GM18868 (cell line): ENCODE data around the gene MAP2K7.
"Not testable (repeated sequence)": the region's sequence is repeated elsewhere in the genome, so short reads cannot be mapped to it uniquely, and the experiment has no call there.

Source experiments
- ATAC-seq: cut with Tn5 transposase; IDR thresholded peaks from one replicate; pipeline ENCODE4 v1.9.1; 2021; ENCODE audit warnings: mild to moderate bottlenecking, moderate library complexity; ENCODE audit not compliant: unreplicated experiment

The MAP2K7 gene

DNA sequence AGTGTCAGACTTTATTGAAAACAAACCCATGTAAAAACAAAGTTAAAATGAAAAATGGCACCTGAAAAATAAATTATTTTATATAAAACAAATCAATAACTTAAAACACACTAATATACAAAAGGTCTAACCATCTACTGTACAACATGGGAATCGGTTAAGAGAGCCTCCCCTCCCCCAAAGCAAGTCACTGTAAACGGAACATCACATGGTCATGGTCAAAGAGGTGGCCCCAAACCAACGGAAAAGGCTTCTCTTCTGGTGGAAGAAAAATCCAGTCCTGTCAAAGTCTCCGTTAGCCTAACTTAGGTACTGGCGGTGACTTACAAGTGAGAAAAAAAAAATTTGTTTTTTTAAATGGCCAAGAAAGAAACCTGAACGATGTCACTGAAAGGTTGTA lies 55.5 kb downstream of the MAP2K7 start:
- ATAC-seq, result no peak

DNA sequence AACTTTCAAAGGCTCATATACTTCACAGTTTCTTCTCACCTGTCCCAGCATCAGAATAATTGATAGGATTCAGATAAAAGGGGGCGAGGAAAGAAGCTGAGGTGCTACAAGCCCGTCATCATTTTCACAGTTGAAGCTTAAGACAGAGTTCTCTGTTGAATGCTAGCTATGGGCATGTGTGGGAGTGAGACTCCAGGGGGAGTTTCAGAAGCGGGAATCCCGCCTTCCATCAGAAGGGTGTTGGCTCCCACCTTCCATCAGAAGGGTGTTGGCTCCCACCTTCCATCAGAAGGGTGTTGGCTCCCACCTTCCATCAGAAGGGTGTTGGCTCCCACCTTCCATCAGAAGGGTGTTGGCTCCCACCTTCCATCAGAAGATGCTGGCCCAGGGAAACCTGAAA lies 57.4 kb downstream of the MAP2K7 start:
- not testable (repeated sequence) for ATAC-seq

DNA sequence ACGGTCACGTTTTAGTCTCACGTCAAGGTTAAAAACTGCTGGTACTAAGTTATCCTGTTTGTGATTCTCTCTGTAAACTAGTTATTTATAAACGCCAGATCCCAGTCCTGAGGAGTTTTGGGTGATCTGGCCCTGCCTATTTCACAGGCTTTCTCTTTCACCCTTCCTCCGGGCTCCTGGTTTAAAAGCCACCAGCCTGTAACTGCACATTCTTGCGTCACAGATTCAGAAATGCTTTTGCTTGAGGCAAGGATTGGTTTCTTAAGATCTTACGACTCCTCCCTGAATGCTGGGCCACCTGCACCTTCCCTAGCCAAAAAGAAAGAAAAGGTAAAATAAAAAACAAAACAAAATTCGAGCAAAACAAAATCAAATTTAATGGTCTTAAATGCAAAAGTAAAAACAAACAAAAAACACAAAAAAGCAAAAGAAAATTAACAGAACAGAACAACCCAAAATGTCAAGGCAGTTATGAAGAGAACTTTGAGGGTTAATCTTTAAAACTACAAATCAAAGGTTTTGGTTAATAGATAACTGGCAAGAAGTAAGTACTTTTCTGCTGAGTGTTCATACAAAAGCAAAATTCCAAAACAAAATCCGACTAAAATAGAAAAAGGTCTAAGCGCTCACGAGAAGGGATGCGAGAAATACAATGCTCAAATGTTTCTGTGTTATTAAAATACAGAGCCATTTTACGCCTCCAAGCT lies 58.4 kb downstream of the MAP2K7 start:
- no peak for ATAC-seq

DNA sequence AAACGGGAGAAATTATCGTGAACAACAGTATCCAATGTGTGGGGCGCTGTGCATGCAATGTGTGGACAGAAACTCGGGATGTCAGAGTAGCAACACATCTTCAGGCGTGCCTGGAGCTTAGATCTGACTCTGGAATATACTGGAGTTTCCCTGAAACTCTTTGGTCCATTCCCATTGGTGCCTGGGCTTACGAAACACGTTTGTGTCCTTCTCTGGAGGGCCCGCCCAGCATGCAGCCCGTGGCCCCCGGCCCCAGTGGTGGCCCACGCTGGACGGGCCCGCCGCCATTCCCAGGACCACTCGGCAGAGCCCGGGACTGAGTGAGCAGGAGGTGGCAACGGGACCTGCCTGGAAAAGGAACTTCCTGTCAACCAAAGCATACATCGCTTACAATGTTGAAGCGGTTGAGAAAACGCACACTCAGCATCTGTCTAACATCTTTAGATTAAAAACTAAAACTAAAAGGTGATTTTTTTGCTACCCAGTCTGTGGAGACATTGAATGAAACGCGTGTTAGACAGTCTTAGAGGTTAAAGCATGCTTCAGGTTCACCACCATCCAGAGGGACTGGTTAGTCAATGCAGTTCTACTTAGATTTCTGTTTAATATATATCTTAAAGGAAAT lies 59.1 kb downstream of the MAP2K7 start:
- no peak for ATAC-seq

DNA sequence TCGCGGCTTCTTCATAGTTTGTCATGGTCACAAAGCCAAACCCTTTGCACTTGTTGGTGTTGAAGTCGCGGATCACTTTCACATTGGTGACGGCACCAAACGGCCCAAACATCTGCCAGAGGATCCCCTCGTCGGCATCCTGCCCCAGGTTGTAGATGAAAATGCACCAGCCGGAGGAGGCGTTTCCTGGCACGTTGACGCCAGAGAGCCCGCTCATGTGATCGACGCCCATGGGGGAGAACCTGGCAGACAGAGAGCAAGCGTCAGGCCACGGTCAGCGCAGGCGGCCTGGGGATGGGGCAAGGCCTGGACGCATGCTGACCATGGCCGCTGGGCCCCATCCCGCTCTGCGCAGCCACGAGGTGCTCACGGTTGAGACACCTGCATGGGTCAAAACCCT lies 59.9 kb downstream of the MAP2K7 start:
- ATAC-seq, result no peak
